ENCODE data around the gene PGR.

DNA sequence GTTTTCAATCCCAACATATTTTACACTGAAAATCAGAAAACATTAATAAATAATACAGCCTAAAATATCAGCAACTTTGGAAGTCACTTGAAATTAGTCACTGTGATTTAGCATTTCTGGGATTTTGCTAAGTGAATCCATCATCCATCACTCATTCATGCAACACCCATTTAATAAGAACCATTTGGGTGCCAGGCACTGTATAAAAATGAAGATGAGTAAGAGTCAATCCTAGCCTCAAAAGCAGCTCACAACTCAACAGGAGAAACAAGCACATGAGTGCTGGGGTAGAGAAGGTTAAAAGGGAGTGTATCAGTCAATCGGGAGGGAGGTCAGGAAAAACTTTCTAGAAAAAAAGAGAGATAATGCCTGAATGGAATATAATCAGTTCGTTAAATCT is 77.9 kb downstream of the PGR start:
- TF ChIP-seq EZH2 (IDR thresholded peaks at IDR 0.05; ENCODE audit: insufficient read depth, poor library complexity, severe bottlenecking) (no peak), EZH2phosphoT487 (IDR thresholded peaks at IDR 0.05; ENCODE audit: insufficient read depth, low read depth) (no peak)
